ENCODE measurements around the gene MYOM1. TPM values are rescaled to one million over a fixed set of nuclear protein-coding genes. Genes with fewer than 3 reads are reported as not detected.
A peak's percentile ranks its signal among the peaks of the same experiment; 100 is the strongest.

The MYOM1 gene
- total RNA-seq, 2 donors from 2014 or later, result 6.1 to 6.5 TPM

DNA sequence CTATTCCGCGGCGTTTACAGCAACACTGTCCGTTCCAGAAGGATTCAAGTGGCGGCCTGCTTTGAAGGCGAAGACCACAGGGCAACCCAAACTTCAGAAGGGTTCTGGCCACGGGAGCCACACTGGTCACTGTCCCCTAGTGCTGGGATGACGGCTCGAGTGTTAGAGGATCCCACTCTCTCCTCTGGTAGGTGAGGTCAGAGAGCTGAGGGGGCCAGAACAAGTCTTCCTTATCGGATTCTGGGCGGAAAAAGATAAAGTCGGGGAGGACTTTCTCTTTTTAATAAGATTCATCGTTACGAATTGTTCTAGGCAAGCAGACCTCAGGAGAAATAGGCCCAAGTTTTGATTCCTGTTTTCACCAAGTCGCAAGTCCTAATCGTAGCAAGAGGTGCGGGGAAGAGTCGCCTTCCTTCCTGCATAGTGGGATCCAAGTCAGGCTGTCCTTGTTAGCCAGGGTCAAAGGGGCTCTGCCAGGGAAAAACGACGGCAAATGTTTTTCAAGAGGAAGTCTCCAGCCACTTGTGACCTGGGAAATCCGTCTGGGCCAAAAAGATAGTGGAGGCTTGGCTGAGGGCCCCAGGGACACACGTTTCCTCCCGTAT is 27.0 kb upstream of the MYOM1 start:
- Histone ChIP-seq H3K9me3 (no peaks in the 10 kb centered on the region), H3K27me3 (replicated peaks; ENCODE audit: insufficient read depth) (no peaks in the 10 kb centered on the region), H3K36me3 (no peaks in the 10 kb centered on the region), H3K4me3 (peak overlapping the region; percentile 91 to 96), H3K4me1 (replicated peaks) (no peaks in the 10 kb centered on the region), H3K27ac (peak overlapping the region; percentile 99)
- 56% methylated on average over 23 of the region's 23 CpGs for WGBS
- intact Hi-C loops (cut with DNase I), result loop anchor here (2.0 to 5.0 kb wide), 4 partner anchors 94 to 314 kb away; partner anchors contain the start of gene LPIN2
- DNase-seq (ENCODE audit: low spot score), result no peak
- no peak for TF ChIP-seq POLR2AphosphoS5 (IDR thresholded peaks at IDR 0.05)

DNA sequence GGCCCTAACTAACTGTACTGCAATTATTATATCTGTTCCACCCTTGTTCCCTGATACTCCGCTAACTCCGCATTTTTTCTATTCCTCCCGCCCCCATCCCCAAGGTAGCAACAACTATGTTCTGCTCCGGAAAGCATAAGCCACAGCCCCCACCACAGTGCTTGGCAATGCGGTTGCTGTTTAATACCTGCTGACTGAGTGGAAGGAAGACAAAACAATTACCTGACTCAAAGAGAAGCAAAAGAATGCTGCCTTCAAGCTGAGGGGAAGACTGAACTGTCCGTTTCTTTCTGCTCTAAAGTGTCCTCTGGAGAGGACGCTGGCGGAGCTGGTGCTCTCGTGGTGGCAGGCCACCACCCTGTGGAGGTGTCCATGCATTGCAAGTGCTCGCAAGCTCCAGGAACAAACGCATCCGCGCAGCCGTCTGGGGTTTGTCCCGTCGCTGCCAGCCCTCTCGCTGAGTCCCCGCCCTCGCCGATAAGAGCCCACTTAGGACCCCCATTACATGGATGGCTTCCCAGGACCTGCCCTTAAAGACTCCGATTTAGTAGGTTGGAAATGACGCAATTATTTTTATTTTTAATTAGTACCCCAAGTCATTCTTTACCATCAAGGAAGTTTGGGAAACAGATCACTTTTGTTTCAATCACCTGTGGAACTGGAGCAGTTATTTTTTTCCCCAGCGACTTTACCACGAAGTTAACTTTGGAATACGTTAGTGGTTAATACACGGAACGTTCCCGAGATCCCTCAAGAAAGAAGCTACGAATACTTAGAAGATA is 26.3 kb upstream of the MYOM1 start:
- DNase-seq (ENCODE audit: low spot score), result peak; percentile 88
- Histone ChIP-seq H3K27ac (peak overlapping the region; percentile 99), H3K4me3 (peak overlapping the region; percentile 91 to 96), H3K27me3 (replicated peaks; ENCODE audit: insufficient read depth) (no peaks in the 10 kb centered on the region), H3K4me1 (replicated peaks) (no peaks in the 10 kb centered on the region), H3K36me3 (no peaks in the 10 kb centered on the region), H3K9me3 (no peaks in the 10 kb centered on the region)
- TF ChIP-seq POLR2A (IDR thresholded peaks at IDR 0.05) (no peak), CTCF (IDR thresholded peaks at IDR 0.05) (peak; percentile 52 to 97 (median 90)), POLR2AphosphoS5 (IDR thresholded peaks at IDR 0.05) (peak; percentile 83)
- intact Hi-C loops (cut with DNase I), result loop anchor here (2.0 to 5.0 kb wide), 4 partner anchors 94 to 314 kb away; partner anchors contain the start of gene LPIN2
- WGBS, result 12% methylated on average over 29 of the region's 29 CpGs

- 76% methylated on average over 1 of the region's 1 CpG for WGBS
- no peaks in the 10 kb centered on the region for H3K36me3 ChIP-seq
- H3K4me1 ChIP-seq (replicated peaks), result no peaks in the 10 kb centered on the region
- H3K27ac ChIP-seq, result no peak overlapping the region
- DNase-seq (ENCODE audit: low spot score), result no peak
- no peaks in the 10 kb centered on the region for H3K27me3 ChIP-seq (replicated peaks; ENCODE audit: insufficient read depth)
- H3K9me3 ChIP-seq, result no peaks in the 10 kb centered on the region
- no peak overlapping the region for H3K4me3 ChIP-seq
- intact Hi-C loops (cut with DNase I), result loop anchor here (5.0 kb wide), 3 partner anchors 93 to 313 kb away; no protein-coding TSS in a partner anchor
- TF ChIP-seq POLR2AphosphoS5 (IDR thresholded peaks at IDR 0.05) (no peak), POLR2A (IDR thresholded peaks at IDR 0.05) (no peak), CTCF (IDR thresholded peaks at IDR 0.05) (no peak)
Measured at GRCh38 chr18:3245185-3245564, 25.4 kb upstream of the MYOM1 start.

DNA sequence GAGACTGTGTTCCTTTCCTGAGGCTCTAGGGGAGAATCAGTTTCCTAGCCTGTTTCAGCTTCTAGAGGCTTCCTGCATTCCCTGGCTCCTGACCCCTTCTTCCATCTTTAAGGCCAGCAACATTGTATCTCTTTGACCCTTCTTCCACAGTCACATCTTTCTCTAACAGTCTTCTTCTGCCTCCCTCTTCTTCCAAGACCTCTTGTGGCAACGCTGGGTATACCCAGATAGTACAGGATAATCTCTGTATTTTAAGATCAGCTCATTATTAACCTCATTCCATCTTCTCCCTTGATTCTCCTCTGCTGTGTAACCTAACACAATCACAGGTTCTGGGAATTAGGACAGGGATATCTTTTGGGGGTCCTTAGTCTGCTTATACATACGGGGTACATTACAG is 19.0 kb upstream of the MYOM1 start:
- TF ChIP-seq CTCF (IDR thresholded peaks at IDR 0.05), result no peak
- TF ChIP-seq POLR2A (IDR thresholded peaks at IDR 0.05), result no peak
- no peak for TF ChIP-seq POLR2AphosphoS5 (IDR thresholded peaks at IDR 0.05)
- Histone ChIP-seq H3K27ac (no peak overlapping the region), H3K9me3 (no peaks in the 10 kb centered on the region), H3K4me3 (no peak overlapping the region), H3K36me3 (no peaks in the 10 kb centered on the region), H3K27me3 (replicated peaks; ENCODE audit: insufficient read depth) (no peaks in the 10 kb centered on the region), H3K4me1 (replicated peaks) (no peaks in the 10 kb centered on the region)
- WGBS, result 86% methylated on average over 2 of the region's 2 CpGs
- DNase-seq (ENCODE audit: low spot score), result no peak
- intact Hi-C loops (cut with DNase I), result no loop called here

- no peak overlapping the region for H3K27ac ChIP-seq
- no peak for TF ChIP-seq CTCF (IDR thresholded peaks at IDR 0.05)
- no peak for TF ChIP-seq POLR2A (IDR thresholded peaks at IDR 0.05)
- TF ChIP-seq POLR2AphosphoS5 (IDR thresholded peaks at IDR 0.05), result no peak
- intact Hi-C loops (cut with DNase I), result no loop called here
- DNase-seq (ENCODE audit: low spot score), result no peak
- H3K4me1 ChIP-seq (replicated peaks), result no peaks in the 10 kb centered on the region
- 71% methylated on average over 4 of the region's 4 CpGs for WGBS
- no peaks in the 10 kb centered on the region for H3K9me3 ChIP-seq
- no peak overlapping the region for H3K4me3 ChIP-seq
- no peaks in the 10 kb centered on the region for H3K27me3 ChIP-seq (replicated peaks; ENCODE audit: insufficient read depth)
- no peaks in the 10 kb centered on the region for H3K36me3 ChIP-seq
Measured at GRCh38 chr18:3236470-3236869, 16.7 kb upstream of the MYOM1 start.
